ENCODE data around the gene EFHD2. TPM values are rescaled to one million over a fixed set of nuclear protein-coding genes. Genes with fewer than 3 reads are reported as not detected.

The EFHD2 gene
- total RNA-seq = 47.4 and 57.9 TPM in 2 replicates

GRCh38 chr1:15409388-15410222 lies at the start of gene EFHD2:
EFHD2 (plus strand) TSS chr1:15409888; CDS start chr1:15409972, 84 bp downstream.

DNA sequence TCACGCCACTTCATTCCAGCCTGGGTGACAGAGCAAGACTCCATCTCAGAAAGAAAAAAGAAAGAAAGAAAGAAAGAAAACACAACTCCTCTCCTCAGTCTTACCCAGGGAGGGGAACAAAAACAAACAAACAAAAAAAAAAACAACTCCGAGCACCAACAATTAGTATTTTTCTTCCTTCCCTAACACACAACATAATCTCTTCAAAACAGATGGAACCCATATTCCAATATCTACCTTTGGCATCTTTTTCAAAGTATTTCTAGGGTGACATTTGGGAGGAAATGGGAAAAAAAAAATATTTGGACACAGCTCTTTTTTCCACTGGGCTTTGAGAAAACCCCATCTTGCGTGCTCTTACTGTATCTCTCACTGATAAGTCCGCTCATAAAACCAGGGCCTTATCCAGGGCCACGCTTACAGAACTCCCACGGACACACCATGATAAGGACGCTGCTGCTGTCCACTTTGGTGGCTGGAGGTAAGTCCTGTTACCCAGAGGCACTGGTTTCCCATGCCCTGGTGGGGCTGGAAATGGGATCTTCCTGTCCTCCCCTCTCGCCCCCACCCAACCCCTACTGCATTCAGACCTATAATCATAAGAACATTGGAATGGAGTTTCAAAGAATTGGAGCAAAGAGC lies 46.7 kb downstream of the EFHD2 start, which contains the start of gene CELA2A:
TSS of gene CELA2A (plus strand) at position 420 of the 642 bp plus-strand sequence. CDS start at position 442, 22 bp downstream.

DNA sequence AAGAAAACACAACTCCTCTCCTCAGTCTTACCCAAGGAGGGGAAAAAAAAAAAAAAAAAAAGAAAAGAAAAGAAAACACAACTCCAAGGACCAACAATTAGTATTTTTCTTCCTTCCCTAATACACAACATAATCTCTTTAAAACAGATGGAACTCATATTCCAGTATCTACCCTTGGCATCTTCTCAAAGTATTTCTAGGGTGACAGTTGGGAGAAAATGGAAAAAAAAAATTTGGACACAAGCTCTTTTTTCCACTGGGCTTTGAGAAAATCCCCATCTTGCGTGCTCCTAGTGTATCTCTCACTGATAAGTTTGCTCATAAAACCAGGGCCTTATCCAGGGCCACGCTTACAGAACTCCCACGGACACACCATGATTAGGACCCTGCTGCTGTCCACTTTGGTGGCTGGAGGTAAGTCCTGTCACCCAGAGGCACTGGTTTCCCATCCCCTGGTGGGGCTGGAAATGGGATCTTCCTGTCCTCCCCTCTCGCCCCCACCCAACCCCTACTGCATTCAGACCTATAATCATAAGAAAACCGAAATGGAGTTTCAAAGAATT lies 66.1 kb downstream of the EFHD2 start, which contains the start of gene CELA2B:
TSS of gene CELA2B (plus strand) at position 353 of the 563 bp plus-strand sequence. CDS start at position 375, 22 bp downstream.

Other genes starting within 250 kb of the EFHD2 start
- gene FHAD1, start 162.7 kb upstream of the EFHD2 start, total RNA-seq = 0.11 and 0.52 TPM in 2 replicates
- gene CTRC, start 28.6 kb downstream of the EFHD2 start, total RNA-seq = 0.22 TPM in 1 of 2 replicates, not detected in the other
- gene CELA2A, start 46.8 kb downstream of the EFHD2 start, total RNA-seq = not detected in 2 replicates
- gene CELA2B, start 66.2 kb downstream of the EFHD2 start, total RNA-seq = not detected in 2 replicates
- 6.3 and 6.8 TPM in 2 replicates for gene CASP9, start 114.3 kb downstream of the EFHD2 start, total RNA-seq
- gene DNAJC16, start 117.0 kb downstream of the EFHD2 start, total RNA-seq = 22.1 and 24.3 TPM in 2 replicates
- 1.8 and 2.1 TPM in 2 replicates for gene AGMAT, start 175.2 kb downstream of the EFHD2 start, total RNA-seq
- gene DDI2, start 207.6 kb downstream of the EFHD2 start, total RNA-seq = 23.7 and 36.7 TPM in 2 replicates

All from articular chondrocyte of knee joint (primary cell).